ENCODE results near the gene C4BPA. TPM values are rescaled to one million over a fixed set of nuclear protein-coding genes. Genes with fewer than 3 reads are reported as not detected.

Gene C4BPA
- total RNA-seq, 1 experiment from 2014 or later: 10.6 TPM

DNA sequence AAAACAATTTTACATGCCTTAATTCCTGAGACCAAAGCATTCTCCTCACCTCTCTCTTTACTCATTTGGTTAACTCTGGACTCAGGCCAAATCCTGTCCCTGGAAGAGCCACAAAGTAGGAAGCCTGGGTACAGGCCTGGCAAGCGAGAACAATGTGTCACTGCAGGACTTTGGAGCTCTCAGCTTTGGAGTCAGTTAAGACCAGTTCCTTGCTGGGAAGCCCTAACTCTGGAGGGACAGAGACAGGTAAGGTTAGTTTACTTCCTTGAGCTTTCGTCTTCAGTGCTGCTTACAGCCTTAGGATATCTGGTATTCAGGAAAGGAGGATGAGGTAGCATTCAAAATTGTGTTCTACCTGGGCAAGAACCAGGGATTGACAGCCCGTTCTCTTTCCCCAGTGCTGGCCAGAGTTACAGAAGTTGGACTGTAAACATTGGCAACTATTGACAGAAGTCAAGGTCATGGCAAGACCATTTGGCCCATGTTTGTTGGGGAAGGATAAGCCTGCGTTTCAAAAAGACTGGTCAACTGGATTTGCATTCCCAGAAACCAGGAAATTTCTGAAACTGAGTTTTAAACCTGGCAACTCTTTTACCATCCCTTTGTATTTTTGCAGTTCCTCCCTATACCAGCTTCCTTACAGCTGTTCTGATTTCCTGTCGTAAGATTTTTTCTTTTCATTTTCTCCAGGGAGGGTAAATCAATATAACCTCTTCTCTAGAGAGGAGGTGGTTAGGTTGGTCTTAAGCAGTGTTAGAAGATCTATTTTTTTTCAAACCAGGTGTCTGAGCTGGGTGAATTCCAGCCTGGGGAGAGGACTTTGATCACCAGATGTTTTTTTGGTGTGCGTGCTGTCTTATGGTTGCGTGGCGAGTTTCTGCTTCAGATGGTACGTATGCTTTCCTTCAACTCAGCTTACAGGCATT lies 15.1 kb upstream of the C4BPA start, which contains the start of gene C4BPB:
Gene C4BPB, plus strand, starts transcription at position 160 of the 926 bp plus-strand sequence. Its CDS starts 672 bp downstream, at position 832.
- Mint-ChIP-seq H3K4me3 (ENCODE audit: unreplicated experiment) (peak within 1 kb of the TSS; percentile 84), H3K9me3 (ENCODE audit: unreplicated experiment) (no peaks in the 10 kb centered on the region), H3K27me3 (ENCODE audit: insufficient read depth, unreplicated experiment) (no peaks in the 10 kb centered on the region), H3K4me1 (ENCODE audit: low read depth, unreplicated experiment) (peaks cover 53% of the 10 kb centered on the region), H3K27ac (ENCODE audit: unreplicated experiment) (peak within 1 kb of the TSS; percentile 89), H3K36me3 (ENCODE audit: insufficient read depth, unreplicated experiment) (peaks cover 19% of the 10 kb centered on the region)
- Histone ChIP-seq H3K9me3 (no peaks in the 10 kb centered on the region), H3K36me3 (ENCODE audit: control insufficient read depth, insufficient read depth, low read length) (no peaks in the 10 kb centered on the region; the same call in 1 of the 2 replicates), H3K4me1 (peaks cover 76% of the 10 kb centered on the region), H3K27me3 (replicated peaks; ENCODE audit: control insufficient read depth, insufficient read depth, low read length) (no peaks in the 10 kb centered on the region), H3K4me3 (ENCODE audit: low read depth, low read length) (peak within 1 kb of the TSS; percentile 43)
- BruUV-seq (replicated peaks): TSS peak; percentile 83
- intact Hi-C loops (cut with micrococcal nuclease; ENCODE audit: unreplicated experiment): loop anchor here (1.0 to 2.0 kb wide), 6 partner anchors 14 to 232 kb away; partner anchors contain the start of genes CD55 and YOD1
- TF ChIP-seq, protein P1, sequence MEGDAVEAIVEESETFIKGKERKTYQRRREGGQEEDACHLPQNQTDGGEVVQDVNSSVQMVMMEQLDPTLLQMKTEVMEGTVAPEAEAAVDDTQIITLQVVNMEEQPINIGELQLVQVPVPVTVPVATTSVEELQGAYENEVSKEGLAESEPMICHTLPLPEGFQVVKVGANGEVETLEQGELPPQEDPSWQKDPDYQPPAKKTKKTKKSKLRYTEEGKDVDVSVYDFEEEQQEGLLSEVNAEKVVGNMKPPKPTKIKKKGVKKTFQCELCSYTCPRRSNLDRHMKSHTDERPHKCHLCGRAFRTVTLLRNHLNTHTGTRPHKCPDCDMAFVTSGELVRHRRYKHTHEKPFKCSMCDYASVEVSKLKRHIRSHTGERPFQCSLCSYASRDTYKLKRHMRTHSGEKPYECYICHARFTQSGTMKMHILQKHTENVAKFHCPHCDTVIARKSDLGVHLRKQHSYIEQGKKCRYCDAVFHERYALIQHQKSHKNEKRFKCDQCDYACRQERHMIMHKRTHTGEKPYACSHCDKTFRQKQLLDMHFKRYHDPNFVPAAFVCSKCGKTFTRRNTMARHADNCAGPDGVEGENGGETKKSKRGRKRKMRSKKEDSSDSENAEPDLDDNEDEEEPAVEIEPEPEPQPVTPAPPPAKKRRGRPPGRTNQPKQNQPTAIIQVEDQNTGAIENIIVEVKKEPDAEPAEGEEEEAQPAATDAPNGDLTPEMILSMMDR (IDR thresholded peaks at IDR 0.05; ENCODE audit: insufficient read depth in 1 of 2, low read depth in 1 of 2, low read length in 1 of 2, severe bottlenecking in 1 of 2, unreplicated experiment in 1 of 2): no peak
- POLR2A ChIA-PET: interaction anchor here (0.7 to 3.4 kb wide), 4 partner anchors 36 to 233 kb away, joined by 3 to 21 read pairs (median 7); partner anchors contain the start of genes CD55 and PFKFB2
- peak; percentile 58 to 66 for DNase-seq
- CTCF ChIA-PET: interaction anchor here (1.2 to 1.4 kb wide), 2 partner anchors 233 to 316 kb away, joined by 3 to 4 read pairs; partner anchors contain the start of gene CD55

DNA sequence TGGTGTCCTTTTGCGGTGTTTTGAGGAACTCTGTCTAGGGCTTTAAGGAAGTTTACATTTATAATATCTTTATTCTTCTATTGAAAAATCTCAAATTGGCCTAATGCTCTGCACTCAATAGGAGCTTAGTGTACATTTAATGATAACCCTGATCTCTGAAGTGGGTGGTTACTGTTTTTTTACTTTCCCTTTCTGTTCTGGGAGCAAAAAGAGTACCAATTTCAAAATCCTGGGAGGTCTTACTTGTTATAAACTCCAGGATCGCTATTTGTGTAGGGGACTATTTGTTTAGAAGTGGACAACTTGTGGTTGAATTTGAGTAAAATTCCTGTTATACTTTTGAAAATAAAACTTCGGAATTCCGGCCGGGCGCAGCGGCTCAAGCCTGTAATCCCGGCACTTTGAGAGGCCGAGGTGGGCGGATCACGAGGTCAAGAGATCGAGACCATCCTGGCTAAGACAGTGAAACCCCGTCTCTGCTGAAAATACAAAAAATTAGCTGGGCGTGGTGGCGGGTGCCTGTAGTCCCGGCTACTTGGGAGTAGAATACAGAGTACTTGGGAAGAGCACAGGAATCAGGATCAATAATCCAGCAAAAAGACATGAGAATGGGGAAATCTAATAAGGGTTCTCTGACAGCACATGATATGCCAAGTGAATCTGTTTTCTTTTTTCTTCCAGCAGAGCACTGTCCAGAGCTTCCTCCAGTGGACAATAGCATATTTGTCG lies 14.2 kb upstream of the C4BPA start:
- Histone ChIP-seq H3K36me3 (ENCODE audit: control insufficient read depth, insufficient read depth, low read length) (no peaks in the 10 kb centered on the region; the same call in 1 of the 2 replicates), H3K4me3 (ENCODE audit: low read depth, low read length) (peak overlapping the region; percentile 43), H3K9me3 (no peaks in the 10 kb centered on the region), H3K4me1 (peaks cover 67% of the 10 kb centered on the region), H3K27me3 (replicated peaks; ENCODE audit: control insufficient read depth, insufficient read depth, low read length) (no peaks in the 10 kb centered on the region)
- Mint-ChIP-seq H3K4me3 (ENCODE audit: unreplicated experiment) (peak overlapping the region; percentile 84), H3K4me1 (ENCODE audit: low read depth, unreplicated experiment) (peaks cover 50% of the 10 kb centered on the region), H3K27me3 (ENCODE audit: insufficient read depth, unreplicated experiment) (no peaks in the 10 kb centered on the region), H3K27ac (ENCODE audit: unreplicated experiment) (peak overlapping the region; percentile 89), H3K9me3 (ENCODE audit: unreplicated experiment) (peaks cover 7% of the 10 kb centered on the region), H3K36me3 (ENCODE audit: insufficient read depth, unreplicated experiment) (peaks cover 26% of the 10 kb centered on the region)
- TSS peak; percentile 67 for BruUV-seq (replicated peaks)
- ChIA-PET POLR2A (interaction anchor here (0.7 to 3.4 kb wide), 4 partner anchors 37 to 232 kb away, joined by 3 to 21 read pairs (median 7); partner anchors contain the start of genes CD55 and PFKFB2), CTCF (interaction anchor here (1.2 to 1.4 kb wide), 2 partner anchors 232 to 315 kb away, joined by 3 to 4 read pairs; partner anchors contain the start of gene CD55)
- peak in 1 of 2 experiments; percentile 24 for DNase-seq
- TF ChIP-seq, protein P1 (IDR thresholded peaks at IDR 0.05; ENCODE audit: insufficient read depth in 1 of 2, low read depth in 1 of 2, low read length in 1 of 2, severe bottlenecking in 1 of 2, unreplicated experiment in 1 of 2): no peak
- intact Hi-C loops (cut with micrococcal nuclease; ENCODE audit: unreplicated experiment): loop anchor here (2.0 kb wide), 3 partner anchors 13 to 83 kb away; partner anchors contain the start of gene YOD1
